ENCODE results near the gene GEMIN2.
"Not testable (repeated sequence)": the region's sequence is repeated elsewhere in the genome, so short reads cannot be mapped to it uniquely, and the experiment has no call there.

The GEMIN2 gene

GRCh38 chr14:39145266-39145966 lies 31.3 kb downstream of the GEMIN2 start:
- peak overlapping the region; percentile 92 for H3K27ac Mint-ChIP-seq
- no peak for TF ChIP-seq CTCF (IDR thresholded peaks at IDR 0.05)

GRCh38 chr14:39154594-39155189 lies 40.6 kb downstream of the GEMIN2 start:
- H3K4me3 Mint-ChIP-seq: no peak overlapping the region
- no peaks in the 10 kb centered on the region for H3K27me3 Mint-ChIP-seq (ENCODE audit: low read depth, poor library complexity)
- H3K9me3 Mint-ChIP-seq: no peaks in the 10 kb centered on the region
- peaks cover 39% of the 10 kb centered on the region for H3K36me3 Mint-ChIP-seq (ENCODE audit: low read depth)
- DNase-seq: no peak
- H3K4me1 Mint-ChIP-seq: no peaks in the 10 kb centered on the region
- TF ChIP-seq CTCF (IDR thresholded peaks at IDR 0.05): no peak
- H3K27ac Mint-ChIP-seq: no peak overlapping the region

More at GRCh38 chr14:39145266-39145966, 31.3 kb downstream of the GEMIN2 start:
- Mint-ChIP-seq H3K36me3 (ENCODE audit: low read depth) (peaks cover 63% of the 10 kb centered on the region), H3K27me3 (ENCODE audit: low read depth, poor library complexity) (peaks cover 3% of the 10 kb centered on the region), H3K9me3 (peaks cover 21% of the 10 kb centered on the region), H3K4me3 (no peak overlapping the region), H3K4me1 (no peaks in the 10 kb centered on the region)
- no peak for DNase-seq

GRCh38 chr14:39157491-39157890 lies 43.4 kb downstream of the GEMIN2 start:
- no peak for TF ChIP-seq CTCF (IDR thresholded peaks at IDR 0.05)
- DNase-seq: no peak
- Mint-ChIP-seq H3K27ac (peak overlapping the region; percentile 45), H3K4me1 (peaks cover 15% of the 10 kb centered on the region), H3K36me3 (ENCODE audit: low read depth) (peaks cover 41% of the 10 kb centered on the region), H3K9me3 (no peaks in the 10 kb centered on the region), H3K4me3 (no peak overlapping the region), H3K27me3 (ENCODE audit: low read depth, poor library complexity) (no peaks in the 10 kb centered on the region)

GRCh38 chr14:39158222-39158858 lies 44.2 kb downstream of the GEMIN2 start:
- Mint-ChIP-seq H3K9me3 (no peaks in the 10 kb centered on the region), H3K27ac (no peak overlapping the region), H3K27me3 (ENCODE audit: low read depth, poor library complexity) (no peaks in the 10 kb centered on the region), H3K4me3 (no peak overlapping the region), H3K4me1 (peaks cover 20% of the 10 kb centered on the region), H3K36me3 (ENCODE audit: low read depth) (peaks cover 43% of the 10 kb centered on the region)
- DNase-seq: no peak
- no peak for TF ChIP-seq CTCF (IDR thresholded peaks at IDR 0.05)

GRCh38 chr14:39160494-39160893 lies 46.4 kb downstream of the GEMIN2 start:
- Mint-ChIP-seq H3K4me1 (peaks cover 26% of the 10 kb centered on the region), H3K9me3 (no peaks in the 10 kb centered on the region), H3K4me3 (no peak overlapping the region), H3K36me3 (ENCODE audit: low read depth) (peaks cover 41% of the 10 kb centered on the region), H3K27me3 (ENCODE audit: low read depth, poor library complexity) (no peaks in the 10 kb centered on the region), H3K27ac (no peak overlapping the region)
- TF ChIP-seq CTCF (IDR thresholded peaks at IDR 0.05): no peak
- DNase-seq: no peak

GRCh38 chr14:39167797-39168320 lies 53.7 kb downstream of the GEMIN2 start:
- Mint-ChIP-seq H3K36me3 (ENCODE audit: low read depth) (peaks cover 23% of the 10 kb centered on the region), H3K27ac (peak overlapping the region; percentile 55), H3K4me1 (peaks cover 40% of the 10 kb centered on the region), H3K4me3 (peak overlapping the region; percentile 96)
- H3K9me3 Mint-ChIP-seq; H3K27me3 Mint-ChIP-seq (ENCODE audit: low read depth, poor library complexity); DNase-seq: not testable (repeated sequence)
